Measurements from ENCODE around the gene PDE4D. TPM values are rescaled to one million over a fixed set of nuclear protein-coding genes. Genes with fewer than 3 reads are reported as not detected.

The PDE4D gene
- total and polyA plus RNA-seq, 2 of the 4 experiments (the other 2 are of a cell fraction) = 1.4 to 7.9 TPM

DNA sequence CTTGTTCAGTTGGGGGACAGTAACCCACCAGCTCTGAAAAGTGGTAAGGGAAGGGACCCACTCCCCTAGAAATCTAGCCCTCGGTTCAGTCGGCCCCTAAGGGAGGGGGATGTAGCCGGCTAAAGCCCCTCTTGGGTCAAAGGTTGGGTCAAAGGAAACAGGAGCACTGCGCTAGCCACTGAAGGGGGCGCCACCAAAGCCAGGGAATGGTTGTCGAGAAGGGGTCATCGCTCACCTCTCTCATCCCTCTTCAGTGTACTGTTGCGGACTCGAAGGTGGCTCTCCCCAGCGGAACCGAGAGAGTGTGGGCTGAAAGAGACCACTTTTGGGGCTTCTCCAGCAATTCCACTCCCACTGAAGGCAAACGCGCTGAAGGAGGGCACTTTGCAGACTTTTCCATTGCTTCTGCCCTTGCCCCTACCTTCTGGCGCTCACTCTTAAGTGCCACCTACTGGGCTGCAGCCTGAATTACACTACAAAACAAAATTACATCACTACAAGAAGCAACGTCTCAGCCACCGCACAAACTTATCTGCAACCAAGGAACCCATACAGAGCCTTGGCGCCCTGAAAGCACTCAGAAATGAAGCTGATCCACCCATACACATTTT, 396.9 kb downstream of the PDE4D start:
- ATAC-seq (ENCODE audit: low read depth) = no peak
- Histone ChIP-seq H3K4me3 (ENCODE audit: insufficient read depth, low read depth, low read length) (no peak overlapping the region), H4K5ac (ENCODE audit: low read depth, low read length) (no peak overlapping the region), H3K9ac (ENCODE audit: low read depth, low read length) (no peak overlapping the region), H3K18ac (ENCODE audit: low read depth, low read length) (no peak overlapping the region), H3K56ac (ENCODE audit: extremely low read depth, insufficient read depth, low read length) (no peak overlapping the region), H3K9me1 (ENCODE audit: insufficient read depth, low read length) (no peaks in the 10 kb centered on the region), H2BK5ac (ENCODE audit: low read depth, low read length, poor library complexity, severe bottlenecking) (no peak overlapping the region), H3K27me3 (ENCODE audit: control insufficient read depth, insufficient read depth, low read length) (peaks cover 1% of the 10 kb centered on the region; the same call in 1 of the 2 replicates), H2BK20ac (ENCODE audit: low read depth, low read length) (no peak overlapping the region), H3K4ac (ENCODE audit: low read depth, low read length) (no peak overlapping the region), H2AFZ (replicated peaks; ENCODE audit: low read length, poor library complexity) (no peak overlapping the region), H2AK9ac (replicated peaks; ENCODE audit: low read depth, low read length, poor library complexity) (no peak overlapping the region), H3K9me3 (ENCODE audit: control insufficient read depth, insufficient read depth, low read length) (no peaks in the 10 kb centered on the region), H2BK15ac (ENCODE audit: low read depth, low read length) (no peak overlapping the region), H3K4me2 (ENCODE audit: low read depth, low read length) (no peak overlapping the region), H2BK120ac (ENCODE audit: low read depth, low read length) (no peak overlapping the region), H3K79me1 (ENCODE audit: low read depth in 1 of 2, low read length in 2 of 2) (no peaks in the 10 kb centered on the region), H4K8ac (ENCODE audit: low read depth in 2 of 2, low read length in 2 of 2) (no peak overlapping the region), H3K27ac (ENCODE audit: insufficient read depth, low read length) (no peak overlapping the region), H2AK5ac (ENCODE audit: low read depth, low read length) (no peak overlapping the region), H3K14ac (replicated peaks; ENCODE audit: low read depth, low read length) (no peak overlapping the region), H3K4me1 (ENCODE audit: control insufficient read depth, insufficient read depth, low read length) (no peaks in the 10 kb centered on the region), H3K36me3 (ENCODE audit: control insufficient read depth, insufficient read depth, low read length) (no peaks in the 10 kb centered on the region), H3K23ac (ENCODE audit: low read depth, low read length) (no peak overlapping the region), H4K20me1 (ENCODE audit: insufficient read depth, low read length) (no peaks in the 10 kb centered on the region), H4K91ac (ENCODE audit: insufficient read depth, low read depth, low read length) (no peak overlapping the region)
- DNase-seq = peak; percentile 5
- POLR2A ChIA-PET (ENCODE audit: unreplicated experiment) = no interaction called here
- dilution Hi-C loops (cut with HindIII; ENCODE audit: low sequenced_read_pairs, unreplicated experiment) = no loop called here
- intact Hi-C loops (cut with micrococcal nuclease) = loop anchor here (5.0 kb wide), 1 partner anchor 104 kb away; no protein-coding TSS in a partner anchor
- in situ Hi-C loops (cut with MboI; ENCODE audit: low sequenced_read_pairs) = no loop called here
- WGBS, 2 experiments (ENCODE audit: extremely low coverage in 2 of 2, insufficient read length in 1 of 2) = 80% methylated on average over 3 of the region's 17 CpGs; no CpG with 5 or more reads in 1 of the 2 experiments
- TF ChIP-seq CTCF (conservative IDR thresholded peaks at IDR 0.05; ENCODE audit: low read depth, low read length) = peak; percentile 51
- TF ChIP-seq RCOR1 (IDR thresholded peaks at IDR 0.05; ENCODE audit: insufficient replicate concordance, low read length) = no peak
- TF ChIP-seq SMC3 (IDR thresholded peaks at IDR 0.05; ENCODE audit: low read depth, low read length) = peak; percentile 28
- TF ChIP-seq BHLHE40 (IDR thresholded peaks at IDR 0.05; ENCODE audit: low read depth, low read length) = no peak
- peak; percentile 24; the same call in 1 of the 2 replicates for TF ChIP-seq RAD21 (IDR thresholded peaks at IDR 0.05; ENCODE audit: low read length)
- TF ChIP-seq MXI1 (IDR thresholded peaks at IDR 0.05; ENCODE audit: borderline replicate concordance, low read depth, low read length) = no peak
- TF ChIP-seq CHD1 (IDR thresholded peaks at IDR 0.05; ENCODE audit: low read depth, low read length) = no peak
- TF ChIP-seq FOS (IDR thresholded peaks at IDR 0.05; ENCODE audit: low read depth, low read length) = no peak
- TF ChIP-seq ELK1 (IDR thresholded peaks at IDR 0.05; ENCODE audit: borderline replicate concordance, low read depth, low read length) = no peak
- CTCF ChIA-PET = interaction anchor here (0.7 kb wide), 1 partner anchor 107 kb away, joined by 3 read pairs; no protein-coding TSS in a partner anchor
- BruUV-seq (replicated peaks) = no TSS peak

All from IMR-90 (cell line).